Cerebellar cortex (tissue), 1 donor: ENCODE results near the gene SLC2A4RG.

Experiments used
- DNase-seq: peaks from one replicate; pipeline ENCODE4 v3.0.0-alpha.2; 2015; ENCODE audit warnings: low spot score

SLC2A4RG gene

DNA sequence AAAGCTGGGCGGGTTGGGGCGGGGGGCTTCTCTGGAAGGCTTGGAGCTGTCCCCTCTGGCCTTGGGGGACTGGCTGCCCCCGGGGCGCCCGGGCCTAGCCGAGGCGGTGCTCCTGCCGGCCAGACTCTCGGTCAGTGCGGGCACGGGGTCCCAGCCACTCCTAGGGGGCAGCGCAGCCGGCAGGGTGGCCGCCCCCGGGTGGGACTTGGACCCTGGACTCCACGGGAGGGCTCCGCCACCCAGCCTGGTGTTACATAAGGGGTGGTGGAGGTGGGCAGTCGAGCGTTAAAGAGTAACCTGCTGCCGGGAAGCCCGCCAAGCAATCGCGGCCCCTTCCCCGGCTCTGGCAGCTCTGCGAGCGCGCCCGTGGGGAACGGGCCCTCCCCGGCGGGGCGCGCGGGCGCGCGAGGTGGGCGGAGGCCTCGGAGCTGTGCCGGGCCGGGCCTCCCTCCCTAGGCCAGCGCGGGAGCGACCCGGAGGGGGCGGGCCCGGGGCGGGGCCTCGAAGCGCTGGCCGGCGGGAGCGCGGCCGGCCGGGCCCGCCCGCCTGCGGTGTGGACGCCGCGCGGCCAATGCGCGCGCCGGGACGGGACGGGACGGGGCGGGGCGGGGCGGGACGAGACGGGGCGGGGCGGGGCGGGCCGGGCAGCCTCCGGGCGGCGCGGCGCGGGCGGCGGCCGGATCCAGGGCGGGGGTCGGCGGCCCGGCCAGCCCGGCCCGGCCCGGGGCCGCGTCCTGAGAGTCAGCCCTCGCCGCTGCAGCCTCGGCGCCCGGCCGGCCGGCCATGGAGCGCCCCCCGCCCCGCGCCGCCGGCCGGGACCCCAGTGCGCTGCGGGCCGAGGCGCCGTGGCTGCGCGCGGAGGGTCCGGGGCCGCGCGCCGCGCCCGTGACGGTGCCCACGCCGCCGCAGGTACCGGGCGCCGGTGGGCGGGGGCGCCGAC is at the start of gene SLC2A4RG:
Gene SLC2A4RG (plus strand): TSS at position 647 of the 940 bp plus-strand sequence. CDS start 137 bp downstream, at position 784.
- peak; percentile 70 for DNase-seq

- DNase-seq, result no peak
Observed at GRCh38 chr20:63690003-63690897, 49.3 kb upstream of the SLC2A4RG start.

- no peak for DNase-seq
Observed at GRCh38 chr20:63690898-63691710, 48.5 kb upstream of the SLC2A4RG start.

DNA sequence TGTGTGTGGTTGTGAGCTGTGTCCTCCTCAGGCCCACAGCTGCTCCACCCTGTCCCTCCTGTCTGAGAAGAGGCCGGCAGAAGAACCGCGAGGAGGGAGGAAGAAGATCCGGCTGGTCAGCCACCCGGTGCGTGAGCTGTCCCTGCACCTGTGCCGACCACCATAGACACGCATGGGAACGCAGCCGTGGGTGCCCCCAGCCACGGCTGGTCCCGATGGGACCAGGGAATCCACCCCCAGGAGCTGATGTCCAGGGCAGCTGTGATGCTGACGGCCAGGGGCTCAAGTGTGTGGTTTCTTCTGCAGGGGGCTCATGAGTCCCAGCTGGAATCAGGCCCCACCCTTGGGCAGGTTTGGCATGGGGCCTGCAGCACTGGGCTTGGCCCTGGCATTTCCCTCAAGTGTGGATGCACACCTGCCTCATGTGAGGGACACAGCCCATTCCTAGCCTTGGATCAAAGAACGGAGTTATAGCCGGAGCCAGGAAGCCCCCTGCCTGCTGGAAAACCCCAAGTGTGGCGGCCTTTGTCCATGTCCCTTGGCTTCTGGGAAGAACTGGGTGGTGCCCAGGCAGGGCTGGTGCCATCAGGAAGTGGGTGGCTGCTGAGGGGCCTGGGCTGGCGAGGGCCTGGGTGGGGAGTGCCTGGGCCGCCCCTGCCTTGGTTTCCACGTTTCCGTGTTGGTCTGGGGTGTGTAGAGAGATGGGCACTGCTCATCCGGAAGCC is 47.7 kb upstream of the SLC2A4RG start:
- no peak for DNase-seq

- peak; percentile 42 for DNase-seq
Observed at GRCh38 chr20:63692436-63693082, 47.0 kb upstream of the SLC2A4RG start.

GRCh38 chr20:63693083-63693732 is 46.4 kb upstream of the SLC2A4RG start:
- DNase-seq, result no peak

GRCh38 chr20:63693733-63694583 is 45.6 kb upstream of the SLC2A4RG start:
- DNase-seq, result no peak

GRCh38 chr20:63694584-63695423 is 44.8 kb upstream of the SLC2A4RG start:
- no peak for DNase-seq

DNA sequence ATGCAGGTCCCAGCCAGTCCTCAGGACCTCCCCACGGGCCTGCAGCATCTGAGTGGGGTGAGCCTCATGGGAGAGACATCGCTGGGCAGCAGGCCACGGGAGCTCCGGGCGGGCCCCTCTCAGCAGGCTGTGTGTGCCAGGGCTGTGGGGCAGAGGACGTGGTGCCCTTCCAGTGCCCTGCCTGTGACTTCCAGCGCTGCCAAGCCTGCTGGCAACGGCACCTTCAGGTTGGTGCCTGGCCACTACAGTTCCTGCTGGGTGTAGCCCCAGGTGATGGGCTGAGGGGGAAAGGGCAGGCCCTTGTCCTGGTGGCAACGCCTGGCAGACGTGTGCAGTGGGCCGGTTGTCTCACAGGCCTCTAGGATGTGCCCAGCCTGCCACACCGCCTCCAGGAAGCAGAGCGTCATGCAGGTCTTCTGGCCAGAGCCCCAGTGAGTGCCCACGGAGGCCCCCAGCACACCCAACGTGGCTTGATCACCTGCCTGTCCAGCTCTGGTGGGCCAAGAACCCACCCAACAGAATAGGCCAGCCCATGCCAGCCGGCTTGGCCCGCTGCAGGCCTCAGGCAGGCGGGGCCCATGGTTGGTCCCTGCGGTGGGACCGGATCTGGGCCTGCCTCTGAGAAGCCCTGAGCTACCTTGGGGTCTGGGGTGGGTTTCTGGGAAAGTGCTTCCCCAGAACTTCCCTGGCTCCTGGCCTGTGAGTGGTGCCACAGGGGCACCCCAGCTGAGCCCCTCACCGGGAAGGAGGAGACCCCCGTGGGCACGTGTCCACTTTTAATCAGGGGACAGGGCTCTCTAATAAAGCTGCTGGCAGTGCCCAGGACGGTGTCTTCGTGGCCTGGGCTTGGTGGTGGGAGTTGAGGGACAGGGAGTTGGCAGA is 43.9 kb upstream of the SLC2A4RG start:
- DNase-seq, result no peak

DNA sequence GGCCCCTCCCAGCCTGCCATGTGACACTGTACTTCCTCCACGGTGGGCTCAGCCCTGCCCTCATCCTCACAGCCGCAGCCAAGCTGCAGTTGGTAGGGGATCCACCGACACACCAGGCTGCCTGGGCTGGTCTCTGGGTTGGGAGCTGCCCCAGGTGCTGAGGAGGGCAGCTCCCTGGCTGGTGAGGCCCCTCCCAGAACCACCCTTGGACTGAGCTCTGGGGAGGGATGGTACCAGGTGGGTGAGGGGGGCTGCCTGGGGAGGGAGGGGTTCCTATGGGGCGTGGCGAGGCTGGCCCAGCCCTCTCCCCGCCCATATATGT is 43.3 kb upstream of the SLC2A4RG start:
- DNase-seq, result no peak

GRCh38 chr20:63696628-63697356 is 42.8 kb upstream of the SLC2A4RG start, which contains the start of gene TNFRSF6B:
Gene TNFRSF6B, plus strand, starts transcription at chr20:63696652. Its CDS starts 116 bp downstream, at chr20:63696768.
- no peak for DNase-seq

- no peak for DNase-seq
Observed at GRCh38 chr20:63697357-63697867, 42.2 kb upstream of the SLC2A4RG start.

GRCh38 chr20:63697868-63698545 is 41.6 kb upstream of the SLC2A4RG start:
- no peak for DNase-seq

GRCh38 chr20:63698739-63699465 is 40.7 kb upstream of the SLC2A4RG start:
- DNase-seq, result no peak
